ENCODE measurements around the gene CARHSP1.
A peak's percentile ranks its signal among the peaks of the same experiment; 100 is the strongest.

CARHSP1 gene

DNA sequence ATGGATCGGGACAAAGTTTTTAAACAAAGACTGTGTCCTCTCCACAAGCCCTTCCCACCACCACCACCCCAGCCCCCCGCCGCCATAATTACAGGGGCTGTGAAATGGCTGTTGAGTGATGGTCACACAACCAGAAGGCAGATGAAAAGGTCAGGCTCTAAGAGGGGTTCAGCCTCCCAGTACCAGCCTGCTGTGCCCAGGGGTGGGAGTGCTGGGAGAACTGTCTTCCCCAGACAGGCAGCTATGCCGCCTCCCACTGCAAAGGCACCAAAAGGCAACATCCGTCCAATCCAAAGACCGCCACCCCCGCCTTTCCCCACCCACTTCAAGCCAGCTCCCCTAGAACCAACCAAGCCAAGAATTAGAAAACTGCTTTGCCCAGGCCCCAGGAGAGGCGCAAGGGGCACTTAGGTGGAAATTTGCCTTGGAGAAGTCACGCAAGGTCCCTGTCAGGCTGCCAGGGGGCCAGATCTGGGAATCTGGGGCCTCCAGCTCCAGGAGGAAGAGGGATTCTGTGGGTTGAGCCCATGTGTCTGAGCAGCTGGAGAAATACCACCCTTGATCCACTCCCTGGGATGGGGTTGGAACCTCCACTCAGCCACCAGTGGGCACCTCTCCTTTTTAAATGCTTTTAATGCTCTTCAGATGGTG lies 14.4 kb downstream of the CARHSP1 start:
- ChIA-PET POLR2A (interaction anchor here (0.6 kb wide), 1 partner anchor 95 kb away, joined by 3 read pairs; no protein-coding TSS in a partner anchor), CTCF (interaction anchor here (0.6 to 1.3 kb wide), 4 partner anchors 18 to 287 kb away, joined by 3 to 4 read pairs (median 3); no protein-coding TSS in a partner anchor)
- H3K4me3 ChIP-seq (ENCODE audit: control insufficient read depth in 1 of 7, extremely low read depth in 1 of 7, insufficient read depth in 4 of 7, low read depth in 2 of 7, low read length in 6 of 7), result no peak overlapping the region
- no peaks in the 10 kb centered on the region for H3K9me3 ChIP-seq (ENCODE audit: control extremely low read depth in 1 of 5, control insufficient read depth in 4 of 5, insufficient read depth in 2 of 5, low read depth in 1 of 5, low read length in 4 of 5)
- peaks cover 7 to 23% (median 22%) of the 10 kb centered on the region in 4 experiments for H3K4me1 ChIP-seq (ENCODE audit: control extremely low read depth in 1 of 4, control insufficient read depth in 4 of 4, insufficient read depth in 4 of 4, low read length in 3 of 4)
- no peak for DNase-seq
- H3K27ac ChIP-seq (ENCODE audit: insufficient read depth in 1 of 2, low read depth in 1 of 2, low read length in 2 of 2, poor library complexity in 1 of 2, severe bottlenecking in 2 of 2), result no peak overlapping the region
- peaks cover 9 to 75% (median 43%) of the 10 kb centered on the region in 4 experiments for H3K36me3 ChIP-seq (ENCODE audit: control insufficient read depth in 4 of 4, insufficient read depth in 4 of 4, low read length in 3 of 4)
- no peaks in the 10 kb centered on the region for H3K27me3 ChIP-seq (replicated peaks in 2 of 5; ENCODE audit: control insufficient read depth in 4 of 5, insufficient read depth in 5 of 5, low read length in 4 of 5)
- WGBS (ENCODE audit: insufficient coverage), result no CpG with 5 or more reads among the region's 9 CpGs

DNA sequence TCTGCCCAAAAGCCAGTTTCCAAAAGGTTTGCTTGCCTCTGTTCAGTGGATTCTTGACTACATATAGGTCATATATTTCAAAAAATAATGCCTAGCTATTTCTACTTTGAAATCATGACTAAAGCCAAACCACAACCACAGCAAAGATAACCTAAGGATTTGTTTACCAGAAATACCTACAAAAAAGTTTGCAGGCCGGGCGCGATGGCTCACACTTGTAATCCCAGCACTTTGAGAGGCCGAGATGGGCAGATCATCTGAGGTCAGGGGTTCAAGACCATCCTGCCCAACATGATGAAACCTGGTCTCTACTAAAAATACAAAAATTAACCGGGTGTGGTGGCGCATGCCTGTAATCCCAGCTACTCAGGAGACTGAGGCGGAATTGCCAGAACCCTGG lies 15.2 kb downstream of the CARHSP1 start:
- peaks cover 7 to 30% (median 28%) of the 10 kb centered on the region in 4 experiments for H3K4me1 ChIP-seq (ENCODE audit: control extremely low read depth in 1 of 4, control insufficient read depth in 4 of 4, insufficient read depth in 4 of 4, low read length in 3 of 4)
- POLR2A ChIA-PET, result no interaction called here
- H3K36me3 ChIP-seq (ENCODE audit: control insufficient read depth in 4 of 4, insufficient read depth in 4 of 4, low read length in 3 of 4), result peaks cover 7 to 75% (median 43%) of the 10 kb centered on the region in 4 experiments
- H3K9me3 ChIP-seq (ENCODE audit: control extremely low read depth in 1 of 5, control insufficient read depth in 4 of 5, insufficient read depth in 2 of 5, low read depth in 1 of 5, low read length in 4 of 5), result no peaks in the 10 kb centered on the region
- no peaks in the 10 kb centered on the region for H3K27me3 ChIP-seq (replicated peaks in 2 of 5; ENCODE audit: control insufficient read depth in 4 of 5, insufficient read depth in 5 of 5, low read length in 4 of 5)
- CTCF ChIA-PET, result interaction anchor here (1.3 kb wide), 1 partner anchor 28 kb away, joined by 3 read pairs; the partner anchor contains the start of gene LITAFD
- WGBS (ENCODE audit: insufficient coverage), result 97% methylated on average over 7 of the region's 7 CpGs
- no peak overlapping the region for H3K4me3 ChIP-seq (ENCODE audit: control insufficient read depth in 1 of 7, extremely low read depth in 1 of 7, insufficient read depth in 4 of 7, low read depth in 2 of 7, low read length in 6 of 7)
- no peak overlapping the region for H3K27ac ChIP-seq (ENCODE audit: insufficient read depth in 1 of 2, low read depth in 1 of 2, low read length in 2 of 2, poor library complexity in 1 of 2, severe bottlenecking in 2 of 2)
- DNase-seq, result no peak

DNA sequence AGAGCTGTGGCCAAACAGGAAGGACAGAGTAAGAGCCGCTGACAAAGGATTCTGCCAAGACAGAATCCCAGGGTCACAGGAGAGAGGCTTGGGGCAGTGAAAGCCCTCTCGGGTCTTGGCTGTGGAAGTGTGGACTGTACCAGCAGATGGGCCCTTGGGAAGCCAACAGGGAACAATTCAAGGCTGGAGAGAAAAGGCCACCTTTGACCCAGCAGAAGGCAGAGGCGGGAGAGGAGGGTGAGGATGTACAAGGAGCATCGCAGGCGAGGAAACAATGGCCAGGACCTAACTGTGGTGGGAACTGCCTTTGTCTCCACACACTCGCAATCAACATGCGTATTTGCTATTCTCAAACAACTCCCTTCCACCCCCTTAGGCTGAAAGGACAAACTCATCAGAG lies 15.7 kb downstream of the CARHSP1 start:
- Histone ChIP-seq H3K27ac (ENCODE audit: insufficient read depth in 1 of 2, low read depth in 1 of 2, low read length in 2 of 2, poor library complexity in 1 of 2, severe bottlenecking in 2 of 2) (no peak overlapping the region), H3K4me1 (ENCODE audit: control extremely low read depth in 1 of 4, control insufficient read depth in 4 of 4, insufficient read depth in 4 of 4, low read length in 3 of 4) (peaks cover 7 to 30% (median 28%) of the 10 kb centered on the region in 4 experiments), H3K36me3 (ENCODE audit: control insufficient read depth in 4 of 4, insufficient read depth in 4 of 4, low read length in 3 of 4) (peaks cover 8 to 75% (median 45%) of the 10 kb centered on the region in 4 experiments), H3K9me3 (ENCODE audit: control extremely low read depth in 1 of 5, control insufficient read depth in 4 of 5, insufficient read depth in 2 of 5, low read depth in 1 of 5, low read length in 4 of 5) (no peaks in the 10 kb centered on the region), H3K27me3 (replicated peaks in 2 of 5; ENCODE audit: control insufficient read depth in 4 of 5, insufficient read depth in 5 of 5, low read length in 4 of 5) (no peaks in the 10 kb centered on the region), H3K4me3 (ENCODE audit: control insufficient read depth in 1 of 7, extremely low read depth in 1 of 7, insufficient read depth in 4 of 7, low read depth in 2 of 7, low read length in 6 of 7) (no peak overlapping the region)
- no peak for DNase-seq
- WGBS (ENCODE audit: insufficient coverage), result 99% methylated on average over 5 of the region's 7 CpGs
- CTCF ChIA-PET, result interaction anchor here (1.3 kb wide), 1 partner anchor 28 kb away, joined by 3 read pairs; the partner anchor contains the start of gene LITAFD
- POLR2A ChIA-PET, result no interaction called here

DNA sequence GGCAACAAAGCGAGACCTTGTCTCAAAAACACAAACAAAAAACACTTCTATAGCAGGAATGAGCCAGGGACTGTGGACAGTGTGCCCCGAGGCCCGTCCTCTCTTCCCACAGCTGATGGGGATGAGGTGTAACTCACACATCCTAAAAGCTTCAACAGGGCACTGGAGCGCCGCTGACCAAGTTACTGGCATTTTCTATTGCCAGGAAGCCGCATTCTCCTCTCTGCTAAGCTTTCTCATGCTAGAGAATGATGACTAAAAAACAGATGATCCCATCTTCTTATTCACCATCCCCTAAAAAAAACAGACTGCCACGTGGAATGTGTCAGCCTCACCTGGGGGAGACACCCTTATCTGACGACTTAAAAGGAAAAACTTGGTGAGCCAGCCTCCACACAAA lies 16.3 kb downstream of the CARHSP1 start:
- Histone ChIP-seq H3K9me3 (ENCODE audit: control extremely low read depth in 1 of 5, control insufficient read depth in 4 of 5, insufficient read depth in 2 of 5, low read depth in 1 of 5, low read length in 4 of 5) (no peaks in the 10 kb centered on the region), H3K4me3 (ENCODE audit: control insufficient read depth in 1 of 7, extremely low read depth in 1 of 7, insufficient read depth in 4 of 7, low read depth in 2 of 7, low read length in 6 of 7) (no peak overlapping the region), H3K36me3 (ENCODE audit: control insufficient read depth in 4 of 4, insufficient read depth in 4 of 4, low read length in 3 of 4) (peaks cover 9 to 77% (median 47%) of the 10 kb centered on the region in 4 experiments), H3K27ac (ENCODE audit: insufficient read depth in 1 of 2, low read depth in 1 of 2, low read length in 2 of 2, poor library complexity in 1 of 2, severe bottlenecking in 2 of 2) (no peak overlapping the region), H3K27me3 (replicated peaks in 2 of 5; ENCODE audit: control insufficient read depth in 4 of 5, insufficient read depth in 5 of 5, low read length in 4 of 5) (no peaks in the 10 kb centered on the region), H3K4me1 (ENCODE audit: control extremely low read depth in 1 of 4, control insufficient read depth in 4 of 4, insufficient read depth in 4 of 4, low read length in 3 of 4) (peaks cover 7 to 30% (median 28%) of the 10 kb centered on the region in 4 experiments)
- CTCF ChIA-PET, result interaction anchor here (1.2 to 1.3 kb wide), 2 partner anchors 9 to 29 kb away, joined by 3 to 4 read pairs; partner anchors contain the start of gene LITAFD
- 88% methylated on average over 2 of the region's 8 CpGs for WGBS (ENCODE audit: insufficient coverage)
- DNase-seq, result no peak
- POLR2A ChIA-PET, result interaction anchor here (1.2 kb wide), 1 partner anchor 16 kb away, joined by 6 read pairs; the partner anchor contains the start of gene CARHSP1

DNA sequence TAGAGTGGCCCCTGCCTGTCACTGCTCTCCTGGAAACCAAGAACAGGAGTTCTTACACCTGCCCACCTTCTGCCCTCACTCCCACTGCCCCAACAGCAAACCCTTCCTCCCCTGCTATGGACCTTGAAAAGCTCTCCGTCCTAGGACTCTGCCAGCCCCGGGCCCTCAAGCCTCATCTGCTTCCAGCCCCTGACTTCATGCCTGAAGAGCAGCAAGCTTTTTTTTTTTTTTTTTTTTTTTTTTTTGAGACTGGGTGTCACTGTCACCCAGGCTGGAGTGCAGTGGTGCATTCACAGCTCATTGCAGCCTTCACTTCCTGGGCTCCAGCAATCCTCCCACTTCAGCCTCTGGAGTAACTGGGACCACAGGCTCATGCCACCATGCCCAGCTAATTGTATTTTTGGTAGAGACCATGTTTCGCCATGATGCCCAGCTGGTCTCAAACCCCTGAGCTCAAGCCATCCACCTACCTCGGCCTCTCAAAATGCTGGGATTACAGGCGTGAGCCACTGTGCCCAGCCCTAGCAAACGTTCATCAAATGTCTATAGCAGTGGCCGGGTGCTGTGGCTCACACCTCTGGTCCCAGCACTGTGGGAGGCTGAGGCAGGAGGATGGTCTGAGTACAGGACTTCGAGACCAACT lies 16.9 kb downstream of the CARHSP1 start:
- ChIA-PET CTCF (interaction anchor here (0.6 to 1.2 kb wide), 2 partner anchors 9 to 31 kb away, joined by 3 to 4 read pairs; no protein-coding TSS in a partner anchor), POLR2A (interaction anchor here (1.2 kb wide), 1 partner anchor 17 kb away, joined by 6 read pairs; the partner anchor contains the start of gene CARHSP1)
- Histone ChIP-seq H3K4me3 (ENCODE audit: control insufficient read depth in 1 of 7, extremely low read depth in 1 of 7, insufficient read depth in 4 of 7, low read depth in 2 of 7, low read length in 6 of 7) (no peak overlapping the region), H3K4me1 (ENCODE audit: control extremely low read depth in 1 of 4, control insufficient read depth in 4 of 4, insufficient read depth in 4 of 4, low read length in 3 of 4) (peaks cover 7 to 28% (median 27%) of the 10 kb centered on the region in 4 experiments), H3K27ac (ENCODE audit: insufficient read depth in 1 of 2, low read depth in 1 of 2, low read length in 2 of 2, poor library complexity in 1 of 2, severe bottlenecking in 2 of 2) (no peak overlapping the region), H3K9me3 (ENCODE audit: control extremely low read depth in 1 of 5, control insufficient read depth in 4 of 5, insufficient read depth in 2 of 5, low read depth in 1 of 5, low read length in 4 of 5) (no peaks in the 10 kb centered on the region), H3K27me3 (replicated peaks in 2 of 5; ENCODE audit: control insufficient read depth in 4 of 5, insufficient read depth in 5 of 5, low read length in 4 of 5) (no peaks in the 10 kb centered on the region), H3K36me3 (ENCODE audit: control insufficient read depth in 4 of 4, insufficient read depth in 4 of 4, low read length in 3 of 4) (peaks cover 8 to 81% (median 48%) of the 10 kb centered on the region in 4 experiments)
- no peak for DNase-seq
- WGBS (ENCODE audit: insufficient coverage), result 100% methylated on average over 5 of the region's 8 CpGs

DNA sequence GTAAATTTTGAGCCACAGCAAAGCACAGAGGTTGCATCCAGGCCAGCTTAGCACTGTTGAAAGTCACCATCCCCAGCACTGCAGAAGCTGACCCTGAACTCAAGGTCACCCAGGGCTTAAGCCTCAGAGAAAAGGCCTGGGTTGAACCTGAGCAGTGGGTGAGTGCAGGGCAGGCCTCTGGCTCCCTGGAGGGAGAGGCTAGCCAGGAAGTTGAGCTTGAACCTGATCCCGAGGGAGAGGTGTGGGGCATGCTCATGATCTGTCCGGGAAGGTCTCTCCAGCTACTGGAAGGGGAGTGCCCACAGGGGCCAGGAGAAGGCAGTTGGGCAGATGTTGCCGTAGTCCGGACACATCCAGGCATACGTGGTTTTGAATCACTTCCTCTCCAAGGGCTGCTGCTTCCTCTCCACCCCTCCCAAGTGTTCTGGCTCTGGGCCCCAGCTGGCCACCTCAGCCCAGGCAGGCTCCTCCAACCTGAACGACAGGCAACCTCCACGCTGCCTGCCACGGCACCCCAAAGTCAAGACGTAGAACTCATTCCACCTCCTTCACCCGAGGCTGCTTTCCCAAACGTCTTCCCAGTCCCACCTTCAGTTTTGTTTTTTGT lies 18.4 kb downstream of the CARHSP1 start:
- peak overlapping the region in 3 of 7 experiments; percentile 28 to 46 (median 39) for H3K4me3 ChIP-seq (ENCODE audit: control insufficient read depth in 1 of 7, extremely low read depth in 1 of 7, insufficient read depth in 4 of 7, low read depth in 2 of 7, low read length in 6 of 7)
- DNase-seq, result peak; percentile 47 to 87 (median 81)
- no peaks in the 10 kb centered on the region for H3K27me3 ChIP-seq (replicated peaks in 2 of 5; ENCODE audit: control insufficient read depth in 4 of 5, insufficient read depth in 5 of 5, low read length in 4 of 5)
- POLR2A ChIA-PET, result interaction anchor here (0.6 kb wide), 1 partner anchor 30 kb away, joined by 3 read pairs; no protein-coding TSS in a partner anchor
- no peaks in the 10 kb centered on the region for H3K9me3 ChIP-seq (ENCODE audit: control extremely low read depth in 1 of 5, control insufficient read depth in 4 of 5, insufficient read depth in 2 of 5, low read depth in 1 of 5, low read length in 4 of 5)
- H3K27ac ChIP-seq (ENCODE audit: insufficient read depth in 1 of 2, low read depth in 1 of 2, low read length in 2 of 2, poor library complexity in 1 of 2, severe bottlenecking in 2 of 2), result no peak overlapping the region
- H3K36me3 ChIP-seq (ENCODE audit: control insufficient read depth in 4 of 4, insufficient read depth in 4 of 4, low read length in 3 of 4), result peaks cover 5 to 79% (median 42%) of the 10 kb centered on the region in 4 experiments
- CTCF ChIA-PET, result interaction anchor here (0.7 to 1.5 kb wide), 5 partner anchors 19 to 30 kb away, joined by 3 to 6 read pairs (median 3); no protein-coding TSS in a partner anchor
- H3K4me1 ChIP-seq (ENCODE audit: control extremely low read depth in 1 of 4, control insufficient read depth in 4 of 4, insufficient read depth in 4 of 4, low read length in 3 of 4), result peaks cover 7 to 23% (median 21%) of the 10 kb centered on the region in 4 experiments
- 0% methylated on average over 5 of the region's 11 CpGs for WGBS (ENCODE audit: insufficient coverage)
